ENCODE data around the gene HLA-DQA1. TPM values are rescaled to one million over a fixed set of nuclear protein-coding genes. Genes with fewer than 3 reads are reported as not detected.

The HLA-DQA1 gene
- total and polyA plus RNA-seq, 4 donors: 2.1 to 19.9 (median 9.3) TPM

DNA sequence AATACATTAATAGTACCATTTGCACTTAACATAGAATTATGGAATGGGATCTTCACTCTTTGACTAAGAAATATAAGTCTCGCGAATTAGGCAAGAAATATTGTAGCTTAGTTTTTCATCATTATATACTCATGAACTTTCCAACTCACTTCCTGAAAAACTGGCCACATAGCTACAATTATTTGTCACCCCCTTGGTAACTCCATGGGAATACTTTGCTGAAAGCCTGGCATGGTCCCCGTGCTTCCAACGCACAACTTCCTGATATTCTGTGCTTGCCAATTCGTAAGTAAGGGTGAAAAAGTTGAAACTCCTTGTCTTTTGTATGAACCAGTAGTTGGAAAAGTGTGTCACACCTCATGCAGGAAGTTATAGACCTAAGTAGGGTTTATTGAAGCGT lies 23.7 kb upstream of the HLA-DQA1 start (continued):
- TF ChIP-seq, protein P1, sequence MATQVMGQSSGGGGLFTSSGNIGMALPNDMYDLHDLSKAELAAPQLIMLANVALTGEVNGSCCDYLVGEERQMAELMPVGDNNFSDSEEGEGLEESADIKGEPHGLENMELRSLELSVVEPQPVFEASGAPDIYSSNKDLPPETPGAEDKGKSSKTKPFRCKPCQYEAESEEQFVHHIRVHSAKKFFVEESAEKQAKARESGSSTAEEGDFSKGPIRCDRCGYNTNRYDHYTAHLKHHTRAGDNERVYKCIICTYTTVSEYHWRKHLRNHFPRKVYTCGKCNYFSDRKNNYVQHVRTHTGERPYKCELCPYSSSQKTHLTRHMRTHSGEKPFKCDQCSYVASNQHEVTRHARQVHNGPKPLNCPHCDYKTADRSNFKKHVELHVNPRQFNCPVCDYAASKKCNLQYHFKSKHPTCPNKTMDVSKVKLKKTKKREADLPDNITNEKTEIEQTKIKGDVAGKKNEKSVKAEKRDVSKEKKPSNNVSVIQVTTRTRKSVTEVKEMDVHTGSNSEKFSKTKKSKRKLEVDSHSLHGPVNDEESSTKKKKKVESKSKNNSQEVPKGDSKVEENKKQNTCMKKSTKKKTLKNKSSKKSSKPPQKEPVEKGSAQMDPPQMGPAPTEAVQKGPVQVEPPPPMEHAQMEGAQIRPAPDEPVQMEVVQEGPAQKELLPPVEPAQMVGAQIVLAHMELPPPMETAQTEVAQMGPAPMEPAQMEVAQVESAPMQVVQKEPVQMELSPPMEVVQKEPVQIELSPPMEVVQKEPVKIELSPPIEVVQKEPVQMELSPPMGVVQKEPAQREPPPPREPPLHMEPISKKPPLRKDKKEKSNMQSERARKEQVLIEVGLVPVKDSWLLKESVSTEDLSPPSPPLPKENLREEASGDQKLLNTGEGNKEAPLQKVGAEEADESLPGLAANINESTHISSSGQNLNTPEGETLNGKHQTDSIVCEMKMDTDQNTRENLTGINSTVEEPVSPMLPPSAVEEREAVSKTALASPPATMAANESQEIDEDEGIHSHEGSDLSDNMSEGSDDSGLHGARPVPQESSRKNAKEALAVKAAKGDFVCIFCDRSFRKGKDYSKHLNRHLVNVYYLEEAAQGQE (IDR thresholded peaks at IDR 0.05): no peak
- TF ChIP-seq EGR1 (IDR thresholded peaks at IDR 0.05; ENCODE audit: low read depth in 2 of 2) (no peak), HNF4G (IDR thresholded peaks at IDR 0.05) (no peak), RXRA (IDR thresholded peaks at IDR 0.05) (no peak), FOXA1 (IDR thresholded peaks at IDR 0.05) (no peak)
- TF ChIP-seq, protein P2, sequence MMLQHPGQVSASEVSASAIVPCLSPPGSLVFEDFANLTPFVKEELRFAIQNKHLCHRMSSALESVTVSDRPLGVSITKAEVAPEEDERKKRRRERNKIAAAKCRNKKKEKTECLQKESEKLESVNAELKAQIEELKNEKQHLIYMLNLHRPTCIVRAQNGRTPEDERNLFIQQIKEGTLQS (IDR thresholded peaks at IDR 0.05): no peak

DNA sequence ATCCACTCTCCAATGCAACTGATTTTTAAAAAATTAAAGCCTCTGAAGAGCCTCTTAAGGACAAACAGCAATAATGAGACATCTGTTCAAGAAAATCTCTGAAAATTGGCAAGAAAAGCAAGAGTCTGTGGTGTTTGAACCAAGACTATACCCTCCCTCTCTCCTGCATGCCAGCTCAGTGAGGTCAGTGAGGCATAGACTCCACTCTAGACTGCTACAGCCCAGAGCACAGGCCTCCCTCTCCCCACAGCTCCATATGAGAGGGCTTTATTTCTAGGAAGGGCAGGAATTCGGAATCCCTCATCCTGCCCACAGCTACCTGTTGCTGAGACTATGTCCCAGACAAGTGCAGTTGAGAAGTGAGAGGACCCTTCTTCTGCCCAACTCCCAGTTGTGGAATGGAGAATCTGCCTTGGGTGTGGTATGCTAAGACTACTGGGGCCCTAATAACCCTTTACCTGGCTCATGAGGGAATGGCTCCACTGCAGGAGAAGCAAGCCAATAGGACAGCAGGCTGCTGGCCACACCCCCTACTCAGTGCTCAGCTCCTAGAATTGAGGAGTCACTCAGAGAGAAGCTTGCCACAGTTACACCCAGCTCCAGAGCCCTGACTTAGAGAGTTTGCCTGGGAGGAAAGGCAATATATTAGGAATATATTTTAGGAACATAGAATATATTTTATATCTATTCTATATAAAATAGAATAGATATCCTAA lies 22.7 kb upstream of the HLA-DQA1 start:
- no peak overlapping the region for H3K27ac ChIP-seq (ENCODE audit: low read depth in 1 of 2, low read length in 2 of 2)
- WGBS: 0% methylated on average over 1 of the region's 1 CpG

DNA sequence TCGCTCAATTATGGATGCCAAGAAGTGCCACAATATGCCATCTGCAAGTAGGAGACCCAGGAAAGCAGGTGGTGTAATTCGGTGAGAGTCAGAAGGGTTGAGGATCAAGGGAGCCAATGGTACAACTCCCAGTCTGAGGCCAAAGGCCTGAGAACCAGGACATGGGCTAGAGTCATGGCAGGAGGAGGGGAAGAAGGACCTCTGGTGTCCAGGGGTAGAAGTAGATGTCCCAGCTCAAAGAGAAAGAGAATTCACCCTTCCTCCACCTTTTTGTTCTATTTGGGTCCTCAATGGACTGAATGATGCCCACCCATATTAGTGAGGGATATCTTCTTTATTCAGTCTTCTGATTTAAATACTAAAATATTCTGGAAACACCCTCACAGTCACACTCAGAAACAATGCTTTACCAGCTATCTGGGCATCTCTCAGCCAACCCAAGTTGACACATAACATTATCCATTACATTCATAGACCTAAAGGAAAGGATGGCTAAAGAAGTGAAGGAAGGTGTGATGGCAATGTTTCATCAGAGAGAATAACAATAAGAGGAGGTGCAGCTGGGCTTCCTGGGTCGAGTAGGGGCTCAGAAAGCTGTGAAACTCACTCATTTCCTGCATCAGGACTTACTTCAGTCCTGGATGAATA lies 21.2 kb upstream of the HLA-DQA1 start:
- peaks cover 0 to 2% (median 0%) of the 10 kb centered on the region in 4 donors for H3K27me3 ChIP-seq (ENCODE audit: control insufficient read depth in 4 of 4, insufficient read depth in 4 of 4, low read length in 3 of 4)
- H3K27ac ChIP-seq (ENCODE audit: low read depth in 1 of 2, low read length in 2 of 2): no peak overlapping the region
- no peak overlapping the region for H3K4me3 ChIP-seq (ENCODE audit: low read depth in 1 of 3, low read length in 3 of 3)
- no peak for DNase-seq (ENCODE audit: low spot score)
- no peaks in the 10 kb centered on the region for H3K9me3 ChIP-seq (ENCODE audit: control insufficient read depth in 4 of 4, low read length in 3 of 4)
- TF ChIP-seq TAF1 (conservative IDR thresholded peaks at IDR 0.05) (no peak), YY1 (IDR thresholded peaks at IDR 0.05) (no peak), RAD21 (IDR thresholded peaks at IDR 0.05) (no peak)
- TF ChIP-seq, protein P3, sequence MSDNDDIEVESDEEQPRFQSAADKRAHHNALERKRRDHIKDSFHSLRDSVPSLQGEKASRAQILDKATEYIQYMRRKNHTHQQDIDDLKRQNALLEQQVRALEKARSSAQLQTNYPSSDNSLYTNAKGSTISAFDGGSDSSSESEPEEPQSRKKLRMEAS (IDR thresholded peaks at IDR 0.05): no peak
- TF ChIP-seq, protein P4, sequence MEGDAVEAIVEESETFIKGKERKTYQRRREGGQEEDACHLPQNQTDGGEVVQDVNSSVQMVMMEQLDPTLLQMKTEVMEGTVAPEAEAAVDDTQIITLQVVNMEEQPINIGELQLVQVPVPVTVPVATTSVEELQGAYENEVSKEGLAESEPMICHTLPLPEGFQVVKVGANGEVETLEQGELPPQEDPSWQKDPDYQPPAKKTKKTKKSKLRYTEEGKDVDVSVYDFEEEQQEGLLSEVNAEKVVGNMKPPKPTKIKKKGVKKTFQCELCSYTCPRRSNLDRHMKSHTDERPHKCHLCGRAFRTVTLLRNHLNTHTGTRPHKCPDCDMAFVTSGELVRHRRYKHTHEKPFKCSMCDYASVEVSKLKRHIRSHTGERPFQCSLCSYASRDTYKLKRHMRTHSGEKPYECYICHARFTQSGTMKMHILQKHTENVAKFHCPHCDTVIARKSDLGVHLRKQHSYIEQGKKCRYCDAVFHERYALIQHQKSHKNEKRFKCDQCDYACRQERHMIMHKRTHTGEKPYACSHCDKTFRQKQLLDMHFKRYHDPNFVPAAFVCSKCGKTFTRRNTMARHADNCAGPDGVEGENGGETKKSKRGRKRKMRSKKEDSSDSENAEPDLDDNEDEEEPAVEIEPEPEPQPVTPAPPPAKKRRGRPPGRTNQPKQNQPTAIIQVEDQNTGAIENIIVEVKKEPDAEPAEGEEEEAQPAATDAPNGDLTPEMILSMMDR (IDR thresholded peaks at IDR 0.05; ENCODE audit: low read depth, low read length, missing input control): no peak
- H3K4me1 ChIP-seq (ENCODE audit: control insufficient read depth in 4 of 4, insufficient read depth in 4 of 4, low read length in 3 of 4): no peaks in the 10 kb centered on the region
- H3K36me3 ChIP-seq (ENCODE audit: control insufficient read depth in 4 of 4, insufficient read depth in 3 of 4, low read depth in 1 of 4, low read length in 3 of 4): no peaks in the 10 kb centered on the region
- 31% methylated on average over 3 of the region's 3 CpGs for WGBS
- H3K9ac ChIP-seq (ENCODE audit: low read depth in 1 of 2, low read length in 2 of 2): no peak overlapping the region

More for the DNA sequence above, 22.7 kb upstream of the HLA-DQA1 start:
- Histone ChIP-seq H3K4me3 (ENCODE audit: low read depth in 1 of 3, low read length in 3 of 3) (no peak overlapping the region), H3K4me1 (ENCODE audit: control insufficient read depth in 4 of 4, insufficient read depth in 4 of 4, low read length in 3 of 4) (no peaks in the 10 kb centered on the region), H3K9ac (ENCODE audit: low read depth in 1 of 2, low read length in 2 of 2) (no peak overlapping the region), H3K9me3 (ENCODE audit: control insufficient read depth in 4 of 4, low read length in 3 of 4) (no peaks in the 10 kb centered on the region), H3K27me3 (ENCODE audit: control insufficient read depth in 4 of 4, insufficient read depth in 4 of 4, low read length in 3 of 4) (peaks cover 0 to 2% (median 0%) of the 10 kb centered on the region in 4 donors), H3K36me3 (ENCODE audit: control insufficient read depth in 4 of 4, insufficient read depth in 3 of 4, low read depth in 1 of 4, low read length in 3 of 4) (no peaks in the 10 kb centered on the region)
- no peak for DNase-seq (ENCODE audit: low spot score)
- TF ChIP-seq, protein P3 (IDR thresholded peaks at IDR 0.05): no peak
- no peak for TF ChIP-seq YY1 (IDR thresholded peaks at IDR 0.05)
- TF ChIP-seq JUND (IDR thresholded peaks at IDR 0.05): no peak
- TF ChIP-seq RAD21 (IDR thresholded peaks at IDR 0.05): no peak
- TF ChIP-seq HNF4A (conservative IDR thresholded peaks at IDR 0.05): no peak

Measured in liver (tissue), 9 donors.